Osteocyte (in vitro differentiated cells): ENCODE results near the gene RTKN2. TPM values are rescaled to one million over a fixed set of nuclear protein-coding genes. Genes with fewer than 3 reads are reported as not detected.

Experiments
- DNase-seq: peaks from one replicate; pipeline ENCODE4 v3.0.0; 2021; ENCODE audit warnings: mixed read lengths; ENCODE audit not compliant: unreplicated experiment; ENCODE audit errors: extremely low spot score
- H3K27ac Mint-ChIP-seq: one replicate; pipeline ENCODE4 v1.8.0; 2021; ENCODE audit warnings: mild to moderate bottlenecking, mixed read lengths; ENCODE audit not compliant: unreplicated experiment
- H3K27me3 Mint-ChIP-seq: one replicate; pipeline ENCODE4 v1.8.0; 2021; ENCODE audit warnings: mixed read lengths; ENCODE audit not compliant: unreplicated experiment
- H3K36me3 Mint-ChIP-seq: one replicate; pipeline ENCODE4 v1.8.0; 2021; ENCODE audit warnings: mixed read lengths; ENCODE audit not compliant: unreplicated experiment
- H3K4me1 Mint-ChIP-seq: one replicate; pipeline ENCODE4 v1.8.0; 2021; ENCODE audit warnings: mixed read lengths; ENCODE audit not compliant: unreplicated experiment
- H3K4me3 Mint-ChIP-seq: one replicate; pipeline ENCODE4 v1.8.0; 2021; ENCODE audit warnings: mild to moderate bottlenecking, moderate library complexity, mixed read lengths; ENCODE audit not compliant: unreplicated experiment
- H3K9me3 Mint-ChIP-seq: one replicate; pipeline ENCODE4 v1.8.0; 2021; ENCODE audit warnings: mixed read lengths; ENCODE audit not compliant: unreplicated experiment
- CTCF ChIP-seq: fragments of 200-600 bp; sonication (generic); IDR thresholded peaks from 2 replicates; pipeline ENCODE4 v1.5.0; 2021; ENCODE audit warnings: antibody characterized with exemption, mild to moderate bottlenecking, moderate library complexity
- total RNA-seq: library from RNA; stranded (reverse); gene quantifications from 2 replicates; pipeline ENCODE4 v1.2.1, GENCODE V29; 2021

The RTKN2 gene
- total RNA-seq, 1 donor from 2014 or later, result 2.4 TPM

- Mint-ChIP-seq H3K27ac (peak overlapping the region; percentile 27), H3K36me3 (no peaks in the 10 kb centered on the region), H3K4me3 (no peak overlapping the region), H3K9me3 (no peaks in the 10 kb centered on the region), H3K4me1 (peaks cover 22% of the 10 kb centered on the region), H3K27me3 (no peaks in the 10 kb centered on the region)
- TF ChIP-seq CTCF, result no peak
- DNase-seq, result no peak
Measured at GRCh38 chr10:62264126-62264525, 4.5 kb downstream of the RTKN2 start.

DNA sequence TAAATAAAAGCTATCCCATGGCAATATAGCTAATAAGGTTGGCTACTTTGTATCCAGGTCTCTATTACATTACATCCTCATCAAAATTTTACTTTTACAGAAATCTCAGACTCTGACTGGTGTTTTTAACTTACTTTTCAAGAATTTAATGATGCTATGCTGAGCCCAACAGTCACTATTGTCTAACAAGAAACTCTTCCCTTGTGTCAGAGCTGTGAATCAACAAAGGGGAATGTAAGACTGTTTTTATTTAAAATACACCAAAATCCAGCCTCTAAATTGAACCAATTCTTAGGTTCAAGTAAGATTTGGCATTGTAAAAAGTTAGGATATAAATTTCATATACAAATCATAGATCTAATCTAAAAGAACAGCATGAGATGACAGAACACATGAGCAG, 7.0 kb downstream of the RTKN2 start:
- Mint-ChIP-seq H3K4me1 (peaks cover 8% of the 10 kb centered on the region), H3K9me3 (no peaks in the 10 kb centered on the region), H3K36me3 (no peaks in the 10 kb centered on the region), H3K27me3 (no peaks in the 10 kb centered on the region), H3K27ac (no peak overlapping the region), H3K4me3 (no peak overlapping the region)
- no peak for DNase-seq
- no peak for TF ChIP-seq CTCF

DNA sequence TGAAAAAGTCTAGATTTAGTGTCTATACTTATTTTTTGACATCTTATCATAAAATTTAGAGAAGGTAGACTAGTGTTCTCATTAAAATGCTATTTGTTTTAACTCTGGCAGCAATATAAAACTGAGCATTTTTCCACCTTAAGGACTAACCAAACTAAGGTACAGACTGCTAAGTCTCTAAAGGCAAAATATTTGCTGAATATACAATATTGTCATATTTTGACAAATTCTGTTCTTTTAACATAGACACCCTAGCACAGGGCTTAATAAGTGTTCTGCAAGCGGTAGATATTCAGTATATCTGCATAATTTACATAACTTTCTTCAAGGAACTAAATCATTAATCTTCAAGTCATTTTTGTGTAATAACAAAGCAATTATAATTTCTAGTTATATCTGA, 8.6 kb downstream of the RTKN2 start:
- H3K9me3 Mint-ChIP-seq, result no peaks in the 10 kb centered on the region
- H3K27me3 Mint-ChIP-seq, result no peaks in the 10 kb centered on the region
- H3K36me3 Mint-ChIP-seq, result no peaks in the 10 kb centered on the region
- H3K27ac Mint-ChIP-seq, result no peak overlapping the region
- H3K4me3 Mint-ChIP-seq, result no peak overlapping the region
- no peak for DNase-seq
- no peak for TF ChIP-seq CTCF
- H3K4me1 Mint-ChIP-seq, result peaks cover 7% of the 10 kb centered on the region

GRCh38 chr10:62259456-62259855, 9.2 kb downstream of the RTKN2 start:
- Mint-ChIP-seq H3K27me3 (no peaks in the 10 kb centered on the region), H3K27ac (no peak overlapping the region), H3K9me3 (no peaks in the 10 kb centered on the region), H3K36me3 (no peaks in the 10 kb centered on the region), H3K4me1 (peaks cover 3% of the 10 kb centered on the region), H3K4me3 (no peak overlapping the region)
- no peak for TF ChIP-seq CTCF
- DNase-seq, result no peak

DNA sequence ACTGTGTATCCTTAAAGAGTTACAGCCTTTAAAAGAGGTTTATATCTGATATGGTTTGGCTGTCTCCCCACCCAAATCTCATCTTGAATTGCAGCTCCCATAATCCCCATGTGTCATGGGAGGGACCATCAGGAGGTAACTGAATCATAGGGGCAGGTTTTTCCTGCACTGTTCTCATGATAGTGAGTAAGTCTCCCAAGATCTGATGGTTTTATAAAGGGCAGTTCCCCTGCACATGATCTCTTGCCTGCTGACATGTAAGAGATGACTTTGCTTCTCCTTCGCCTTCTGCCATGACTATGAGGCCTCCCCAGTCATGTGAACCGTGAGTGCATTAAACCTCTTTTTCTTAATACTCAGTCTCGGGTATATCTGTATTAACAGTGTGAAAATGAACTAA, 9.7 kb downstream of the RTKN2 start:
- Mint-ChIP-seq H3K4me1 (no peaks in the 10 kb centered on the region), H3K4me3 (no peak overlapping the region), H3K36me3 (peaks cover 2% of the 10 kb centered on the region), H3K27me3 (no peaks in the 10 kb centered on the region), H3K27ac (no peak overlapping the region), H3K9me3 (no peaks in the 10 kb centered on the region)
- TF ChIP-seq CTCF, result no peak
- DNase-seq, result no peak
